OCI-LY7 (cell line): ENCODE data around the gene PARD3.

Source experiments
- EZH2phosphoT487 ChIP-seq: fragments of 200-600 bp; sonication (generic); IDR thresholded peaks from 2 replicates; pipeline ENCODE4 v1.6.1; 2018; ENCODE audit warnings: low read depth, borderline replicate concordance, mild to moderate bottlenecking, mixed run types, antibody characterized with exemption, low read length, moderate library complexity, mixed read lengths
- TF ChIP-seq, protein P1 (sequence below): fragments of 200-600 bp; sonication (generic); conservative IDR thresholded peaks from 2 replicates; pipeline ENCODE4 v1.5.1; 2014; ENCODE audit warnings: mild to moderate bottlenecking, antibody characterized with exemption, low read length, moderate library complexity, mixed read lengths

DNA sequence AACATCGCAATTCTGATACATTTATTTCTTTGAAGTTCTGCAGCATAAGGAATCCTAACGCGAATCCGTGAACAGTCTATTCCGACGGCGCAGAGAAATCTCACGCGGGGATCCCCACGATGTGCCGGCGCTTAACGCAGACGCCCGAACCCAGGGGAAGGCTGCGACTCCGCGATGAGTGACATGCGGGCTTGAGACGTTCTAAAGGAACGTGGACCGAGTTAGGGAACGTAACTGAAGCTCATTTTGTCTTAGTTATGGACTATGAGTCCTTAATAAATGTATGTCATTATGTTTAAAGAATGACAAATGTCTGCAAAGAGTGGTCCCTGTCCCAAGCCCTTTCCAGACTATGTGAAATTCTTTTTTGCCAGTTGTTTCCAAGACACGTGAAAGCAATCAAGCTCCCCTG lies 995 bp upstream of the PARD3 start:
- TF ChIP-seq, protein P1, sequence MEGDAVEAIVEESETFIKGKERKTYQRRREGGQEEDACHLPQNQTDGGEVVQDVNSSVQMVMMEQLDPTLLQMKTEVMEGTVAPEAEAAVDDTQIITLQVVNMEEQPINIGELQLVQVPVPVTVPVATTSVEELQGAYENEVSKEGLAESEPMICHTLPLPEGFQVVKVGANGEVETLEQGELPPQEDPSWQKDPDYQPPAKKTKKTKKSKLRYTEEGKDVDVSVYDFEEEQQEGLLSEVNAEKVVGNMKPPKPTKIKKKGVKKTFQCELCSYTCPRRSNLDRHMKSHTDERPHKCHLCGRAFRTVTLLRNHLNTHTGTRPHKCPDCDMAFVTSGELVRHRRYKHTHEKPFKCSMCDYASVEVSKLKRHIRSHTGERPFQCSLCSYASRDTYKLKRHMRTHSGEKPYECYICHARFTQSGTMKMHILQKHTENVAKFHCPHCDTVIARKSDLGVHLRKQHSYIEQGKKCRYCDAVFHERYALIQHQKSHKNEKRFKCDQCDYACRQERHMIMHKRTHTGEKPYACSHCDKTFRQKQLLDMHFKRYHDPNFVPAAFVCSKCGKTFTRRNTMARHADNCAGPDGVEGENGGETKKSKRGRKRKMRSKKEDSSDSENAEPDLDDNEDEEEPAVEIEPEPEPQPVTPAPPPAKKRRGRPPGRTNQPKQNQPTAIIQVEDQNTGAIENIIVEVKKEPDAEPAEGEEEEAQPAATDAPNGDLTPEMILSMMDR = no peak
- no peak for TF ChIP-seq EZH2phosphoT487
